Heart left ventricle (tissue), 16 donors: Measurements from ENCODE around the gene PADI6. TPM values are rescaled to one million over a fixed set of nuclear protein-coding genes. Genes with fewer than 3 reads are reported as not detected.

Experiments
- ATAC-seq, 4 donors: fragments of 200-7000 bp; cut with Tn5 transposase; one replicate each; pipeline ENCODE4 v1.9.1; 2020 to 2022; ENCODE audit warnings: moderate library complexity in 4 of 4, mild to moderate bottlenecking in 3 of 4, moderate number of reproducible peaks in 1 of 4
- DNase-seq, 5 donors: peaks; one replicate each; pipeline ENCODE4 v3.0.0-alpha.2; 2020
- H3K27ac ChIP-seq, 12 donors: fragments of 200-600 bp; sonication (generic) in 4 of 12; one replicate each; pipeline versions ENCODE4 v1.5.0 to v1.8.0; 2016 to 2022; ENCODE audit warnings: mild to moderate bottlenecking in 2 of 12
- H3K27me3 ChIP-seq, 9 donors: fragments of 200-600 bp; sonication (generic) in 2 of 9; one replicate each; pipeline versions ENCODE4 v1.5.1 to v1.8.0; 2016 to 2022; ENCODE audit warnings: mild to moderate bottlenecking in 3 of 9
- H3K36me3 ChIP-seq, 9 donors: fragments of 200-600 bp; sonication (generic) in 2 of 9; one replicate each; pipeline versions ENCODE4 v1.5.0 to v1.8.0; 2018 to 2022; ENCODE audit warnings: mild to moderate bottlenecking in 2 of 9
- H3K4me1 ChIP-seq, 12 donors: fragments of 200-600 bp; sonication (generic) in 4 of 12; one replicate each; pipeline versions ENCODE4 v1.5.0 to v1.8.0; 2016 to 2022; ENCODE audit warnings: mild to moderate bottlenecking in 3 of 12
- H3K4me3 ChIP-seq, 12 donors: fragments of 200-600 bp; sonication (generic) in 4 of 12; one replicate each; pipeline versions ENCODE4 v1.5.0 to v1.8.0; 2017 to 2022; ENCODE audit warnings: mild to moderate bottlenecking in 9 of 12, moderate library complexity in 4 of 12
- H3K9me3 ChIP-seq, 12 donors: fragments of 200-600 bp; sonication (generic) in 4 of 12; one replicate each; pipeline versions ENCODE4 v1.5.0 to v1.8.0; 2016 to 2022; ENCODE audit warnings: mild to moderate bottlenecking in 1 of 12
- CTCF ChIP-seq, 12 donors: fragments of 200-600 bp; sonication (generic) in 4 of 12; IDR thresholded peaks; one replicate each; pipeline versions ENCODE4 v1.5.0 to v1.8.0; 2018 to 2022; ENCODE audit warnings: antibody characterized with exemption in 12 of 12, mild to moderate bottlenecking in 5 of 12
- POLR2A ChIP-seq, 2 donors: fragments of 450-650 bp; IDR thresholded peaks; one replicate each; pipeline ENCODE4 v1.6.1; 2017; ENCODE audit warnings: antibody characterized with exemption in 2 of 2, mild to moderate bottlenecking in 2 of 2, moderate library complexity in 2 of 2
- WGBS, 4 donors: extraction: QIAGEN DNeasy Blood & Tissue Kit in 2 of 4; methylation state at CpG; one replicate each; pipeline versions ENCODE4 v1.1.5 to v1.1.7; 2013 to 2018; 5-methylcytosine and 5-hydroxymethylcytosine counted together
- intact Hi-C, 10 donors: fragments of 100-400 bp; cut with DNase I; formaldehyde crosslinking; loops; one replicate each; pipeline versions ENCODE4 v1.11.1 to v1.14.2; 2022
- long read RNA-seq, 3 donors: library from polyadenylated mRNA; unstranded; transcript quantifications; one replicate each; pipeline ENCODE4 v2.0.0, GENCODE V29; 2020 to 2021
- polyA plus RNA-seq, 2 donors: library from polyadenylated mRNA; stranded (reverse); fragments of 200-250 nt; gene quantifications; one replicate each; pipeline ENCODE4 v1.2.3, GENCODE V29; 2013
- total RNA-seq, 9 donors: library from RNA; depleted of rRNA in 2 of 9; stranded (reverse); fragments of >200 nt in 2 of 9; fragmentation: NEBNext Ultra II Directional in 3 of 9; extraction: Animal tissue kit (Norgen Biotek cat#: 25700) in 3 of 9; gene quantifications; one replicate each; pipeline versions ENCODE4 v1.1.0 to v1.2.4, GENCODE V29; 2016 to 2023
- donor health status: ischemic (EF 13 %, LVEDD 7.1; RV severe dilation, severe dysfunction).
- donor health status: healthy with polysubstance abuse.
- donor health status: DM: no; HTN: yes; CAD: no.
- donor health status: DM: no; HTN: no; CAD: no.
- donor health status: ischemic (EF 25% LVEDD 6.9; RV normal size, moderate dysfunction).
- donor health status: ischemic (EF 25% LVEDD 5.7; RV mildly dilated, moderate dysfunction).
- donor health status: healthy.
- donor health status: DM: yes; HTN: yes; CAD: no.
- donor health status: ischemic (EF 35%, LVEDD 5.7; RV mildly dilated, moderate dysfunction).
- donor health status: nonischemic (EF 11% LVEDD 7.7; RV severe dilation, severe dysfunction).
- donor health status: DM: yes; HTN: yes; CAD: no.
- donor health status: PGD.
- donor health status: ischemic (EF 29% LVEDD 5.4; RV normal size, mild dysfunction).
- donor health status: nonischemic (EF 23%, LVEDD 6.1; RV moderate dilation, normal function).

The PADI6 gene
- total RNA-seq (not detected), polyA plus RNA-seq (not detected)
- long read RNA-seq, donor 1, result 0 reads
- long read RNA-seq, donor 2, result 0 reads
- long read RNA-seq, donor 3, result 0 reads

- no peak for TF ChIP-seq POLR2A (IDR thresholded peaks at IDR 0.05)
- no peak for TF ChIP-seq CTCF (IDR thresholded peaks at IDR 0.05)
- intact Hi-C loops, result no loop called here
- ATAC-seq, result no peak
- no peak for DNase-seq
- Histone ChIP-seq H3K9me3 (no peaks in the 10 kb centered on the region), H3K4me1 (no peaks in the 10 kb centered on the region), H3K36me3 (no peaks in the 10 kb centered on the region), H3K27ac (no peak within 1 kb of the TSS), H3K27me3 (peaks cover 0 to 49% (median 2%) of the 10 kb centered on the region in 9 donors), H3K4me3 (no peak within 1 kb of the TSS)
- WGBS, 4 donors, result 48 to 67% (median 57%) methylated on average over 3 to 7 of the region's 7 CpGs
Observed at GRCh38 chr1:17371896-17372295, at the start of gene PADI6. PADI6 (plus strand) TSS chr1:17372196; CDS start chr1:17372246, 50 bp downstream.

GRCh38 chr1:17328855-17329254, 43.1 kb upstream of the PADI6 start:
- Histone ChIP-seq H3K4me1 (no peaks in the 10 kb centered on the region), H3K4me3 (no peak overlapping the region), H3K36me3 (no peaks in the 10 kb centered on the region), H3K27ac (no peak overlapping the region), H3K9me3 (peaks cover 0 to 4% (median 0%) of the 10 kb centered on the region in 12 donors), H3K27me3 (peaks cover 0 to 31% (median 0%) of the 10 kb centered on the region in 9 donors)
- DNase-seq (no peak), ATAC-seq (no peak)
- TF ChIP-seq CTCF (IDR thresholded peaks at IDR 0.05), result no peak
- WGBS, 4 donors, result 70 to 73% (median 72%) methylated on average over 5 of the region's 5 CpGs
- intact Hi-C loops, result no loop called here

DNA sequence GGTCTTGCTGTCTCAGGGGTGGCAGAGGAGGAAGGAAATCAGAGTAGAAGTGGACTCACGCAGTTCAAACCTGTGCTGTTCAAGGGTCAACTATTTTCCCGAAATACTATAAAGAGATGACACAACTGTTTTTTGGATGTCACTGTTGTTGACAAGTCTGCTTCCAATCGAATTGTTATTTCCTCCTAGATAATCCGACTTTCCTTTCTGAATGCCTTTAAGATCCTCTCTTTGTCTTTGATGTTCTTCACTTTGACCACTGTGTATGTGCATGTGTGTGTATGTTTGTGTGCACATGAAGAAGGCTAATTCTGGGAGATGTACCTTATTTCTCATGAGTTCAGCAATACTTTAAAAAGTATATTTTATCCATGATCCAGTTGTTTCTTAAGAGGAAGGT, 42.4 kb upstream of the PADI6 start:
- 72 to 81% (median 76%) methylated on average over 4 of the region's 4 CpGs for WGBS, 4 donors
- no peaks in the 10 kb centered on the region for H3K4me1 ChIP-seq
- H3K27ac ChIP-seq, result no peak overlapping the region
- H3K9me3 ChIP-seq, result peaks cover 0 to 4% (median 0%) of the 10 kb centered on the region in 12 donors
- no peak overlapping the region for H3K4me3 ChIP-seq
- intact Hi-C loops, result loop anchor here in 2 of 10 donors (10.0 kb wide), 1 partner anchor 205 kb away; no protein-coding TSS in a partner anchor
- no peaks in the 10 kb centered on the region for H3K36me3 ChIP-seq
- TF ChIP-seq POLR2A (IDR thresholded peaks at IDR 0.05) (no peak), CTCF (IDR thresholded peaks at IDR 0.05) (no peak)
- no peak for DNase-seq
- peaks cover 0 to 31% (median 0%) of the 10 kb centered on the region in 9 donors for H3K27me3 ChIP-seq
- ATAC-seq, result no peak

GRCh38 chr1:17330856-17331255, 41.1 kb upstream of the PADI6 start:
- no peak for TF ChIP-seq POLR2A (IDR thresholded peaks at IDR 0.05)
- TF ChIP-seq CTCF (IDR thresholded peaks at IDR 0.05), result no peak
- H3K36me3 ChIP-seq, result no peaks in the 10 kb centered on the region
- H3K4me1 ChIP-seq, result no peaks in the 10 kb centered on the region
- H3K27me3 ChIP-seq, result peaks cover 0 to 33% (median 0%) of the 10 kb centered on the region in 9 donors
- H3K27ac ChIP-seq, result no peak overlapping the region
- no peak overlapping the region for H3K4me3 ChIP-seq
- intact Hi-C loops, result loop anchor here in 2 of 10 donors (10.0 kb wide), 1 partner anchor 206 kb away; no protein-coding TSS in a partner anchor
- WGBS, 4 donors, result 56 to 77% (median 67%) methylated on average over 7 of the region's 7 CpGs
- ATAC-seq, result no peak
- no peak for DNase-seq
- peaks cover 0 to 4% (median 0%) of the 10 kb centered on the region in 12 donors for H3K9me3 ChIP-seq
